Head of caudate nucleus (tissue), 42 donors: ENCODE data around the gene ABCA2.

Experiments used
- DNase-seq, 42 donors: peaks; one replicate each; pipeline versions ENCODE4 v3.0.0 to v3.0.0-alpha.2; 2020 to 2021; ENCODE audit warnings: mixed read lengths in 7 of 42
- intact Hi-C: fragments of 100-400 bp; cut with DNase I; formaldehyde crosslinking; loops from one replicate; pipeline ENCODE4 v1.15.0; 2022

ABCA2 gene

GRCh38 chr9:136963341-136963740, 64.7 kb downstream of the ABCA2 start:
- peak in 4 of 42 donors; percentile 37 to 68 (median 49) for DNase-seq
- intact Hi-C loops, result no loop called here

- no peak for DNase-seq
Observed at GRCh38 chr9:136962701-136963248, 65.3 kb downstream of the ABCA2 start.

GRCh38 chr9:136962163-136962562, 65.9 kb downstream of the ABCA2 start:
- no peak for DNase-seq
- intact Hi-C loops, result no loop called here

More at GRCh38 chr9:136962701-136963248, 65.3 kb downstream of the ABCA2 start:
- intact Hi-C loops, result no loop called here

- peak in 17 of 42 donors; percentile 39 to 82 (median 63) for DNase-seq
- intact Hi-C loops, result no loop called here
Observed at GRCh38 chr9:136961279-136962065, 66.6 kb downstream of the ABCA2 start.

GRCh38 chr9:136960938-136961275, 67.1 kb downstream of the ABCA2 start:
- no peak for DNase-seq

GRCh38 chr9:136960212-136960937, 67.7 kb downstream of the ABCA2 start:
- DNase-seq, result no peak
- intact Hi-C loops, result no loop called here

More at GRCh38 chr9:136960938-136961275, 67.1 kb downstream of the ABCA2 start:
- intact Hi-C loops, result no loop called here

- DNase-seq, result no peak
- intact Hi-C loops, result no loop called here
Observed at GRCh38 chr9:136958898-136959850, 68.9 kb downstream of the ABCA2 start.

- intact Hi-C loops, result no loop called here
- DNase-seq, result no peak
Observed at GRCh38 chr9:136958473-136958872, 69.6 kb downstream of the ABCA2 start.

- intact Hi-C loops, result no loop called here
- no peak for DNase-seq
Observed at GRCh38 chr9:136957901-136958300, 70.1 kb downstream of the ABCA2 start.

- DNase-seq, result no peak
- intact Hi-C loops, result no loop called here
Observed at GRCh38 chr9:136957461-136957860, 70.6 kb downstream of the ABCA2 start.
